ENCODE measurements around the gene TNIP1. TPM values are rescaled to one million over a fixed set of nuclear protein-coding genes. Genes with fewer than 3 reads are reported as not detected.

Gene TNIP1
- total and polyA plus RNA-seq, 8 donors, result 45.1 to 136 (median 104) TPM

- H3K4me1 ChIP-seq, result peaks cover 28 to 69% (median 43%) of the 10 kb centered on the region in 4 donors
- H3K27me3 ChIP-seq, result no peaks in the 10 kb centered on the region
- intact Hi-C loops (cut with DNase I; ENCODE audit: low total_unique reads), result no loop called here
- no peak for DNase-seq
- H3K36me3 ChIP-seq, result no peaks in the 10 kb centered on the region
- no peak overlapping the region for H3K4me3 ChIP-seq
- no peaks in the 10 kb centered on the region for H3K9me3 ChIP-seq
- peak overlapping the region in 4 of 5 donors; percentile 47 to 86 (median 84) for H3K27ac ChIP-seq
- WGBS, 5 donors, result 78 to 86% (median 85%) methylated on average over 9 of the region's 9 CpGs
- TF ChIP-seq POLR2A (IDR thresholded peaks at IDR 0.05), result no peak
Measured at GRCh38 chr5:151002681-151003502, 77.9 kb downstream of the TNIP1 start.

- Histone ChIP-seq H3K4me1 (peaks cover 22 to 63% (median 37%) of the 10 kb centered on the region in 4 donors), H3K9me3 (no peaks in the 10 kb centered on the region), H3K27me3 (no peaks in the 10 kb centered on the region), H3K27ac (no peak overlapping the region), H3K4me3 (no peak overlapping the region), H3K36me3 (no peaks in the 10 kb centered on the region)
- DNase-seq, result peak in 1 of 2 donors; percentile 68
- WGBS, 5 donors, result 12 to 33% (median 15%) methylated on average over 2 of the region's 2 CpGs
- intact Hi-C loops (cut with DNase I; ENCODE audit: low total_unique reads), result no loop called here
- TF ChIP-seq CTCF (IDR thresholded peaks at IDR 0.05), result peak in 4 of 7 experiments; percentile 33 to 66 (median 45)
- no peak for TF ChIP-seq EP300 (IDR thresholded peaks at IDR 0.05)
Measured at GRCh38 chr5:151002250-151002649, 78.6 kb downstream of the TNIP1 start.

GRCh38 chr5:151001436-151001835 is 79.4 kb downstream of the TNIP1 start:
- intact Hi-C loops (cut with DNase I; ENCODE audit: low total_unique reads), result no loop called here
- 85 to 93% (median 92%) methylated on average over 4 of the region's 4 CpGs for WGBS, 5 donors
- H3K9me3 ChIP-seq, result no peaks in the 10 kb centered on the region

GRCh38 chr5:150999704-151000442 is 81.0 kb downstream of the TNIP1 start:
- Histone ChIP-seq H3K27ac (no peak overlapping the region), H3K27me3 (no peaks in the 10 kb centered on the region), H3K4me3 (no peak overlapping the region), H3K36me3 (no peaks in the 10 kb centered on the region), H3K9me3 (no peaks in the 10 kb centered on the region), H3K4me1 (peaks cover 7 to 39% (median 19%) of the 10 kb centered on the region in 4 donors)
- no peak for TF ChIP-seq POLR2A (IDR thresholded peaks at IDR 0.05)
- no peak for TF ChIP-seq POLR2AphosphoS5 (IDR thresholded peaks at IDR 0.05)
- no peak for TF ChIP-seq EP300 (IDR thresholded peaks at IDR 0.05)
- no peak for TF ChIP-seq CTCF (IDR thresholded peaks at IDR 0.05)
- DNase-seq, result peak; percentile 47 to 82
- intact Hi-C loops (cut with DNase I; ENCODE audit: low total_unique reads), result no loop called here
- 17 to 33% (median 21%) methylated on average over 7 of the region's 7 CpGs for WGBS, 5 donors

More at GRCh38 chr5:151001436-151001835, 79.4 kb downstream of the TNIP1 start:
- TF ChIP-seq POLR2A (IDR thresholded peaks at IDR 0.05), result no peak
- no peak for TF ChIP-seq CTCF (IDR thresholded peaks at IDR 0.05)
- no peak for TF ChIP-seq POLR2AphosphoS5 (IDR thresholded peaks at IDR 0.05)
- TF ChIP-seq EP300 (IDR thresholded peaks at IDR 0.05), result no peak
- DNase-seq, result no peak
- Histone ChIP-seq H3K4me1 (peaks cover 14 to 55% (median 29%) of the 10 kb centered on the region in 4 donors), H3K36me3 (no peaks in the 10 kb centered on the region), H3K27ac (no peak overlapping the region), H3K4me3 (no peak overlapping the region), H3K27me3 (no peaks in the 10 kb centered on the region)

Data from stomach (tissue), 9 donors.